D721Med (cell line): ENCODE measurements around the gene COL20A1.

Source experiments
- DNase-seq: peaks from one replicate; pipeline ENCODE4 v3.0.0; 2011; ENCODE audit warnings: low spot score; ENCODE audit not compliant: insufficient read length
- FAIRE-seq: peaks from 2 replicates; lab custom pipeline; 2011; peaks lifted over from hg19 to GRCh38; lab: Jason Lieb, UNC
- TF ChIP-seq, protein P1 (sequence below): IDR thresholded peaks from 2 replicates; pipeline ENCODE4 v1.5.1; 2012; ENCODE audit warnings: mild to moderate bottlenecking, control low read depth; ENCODE audit not compliant: insufficient read depth; ENCODE audit errors: missing control alignments

The COL20A1 gene

DNA sequence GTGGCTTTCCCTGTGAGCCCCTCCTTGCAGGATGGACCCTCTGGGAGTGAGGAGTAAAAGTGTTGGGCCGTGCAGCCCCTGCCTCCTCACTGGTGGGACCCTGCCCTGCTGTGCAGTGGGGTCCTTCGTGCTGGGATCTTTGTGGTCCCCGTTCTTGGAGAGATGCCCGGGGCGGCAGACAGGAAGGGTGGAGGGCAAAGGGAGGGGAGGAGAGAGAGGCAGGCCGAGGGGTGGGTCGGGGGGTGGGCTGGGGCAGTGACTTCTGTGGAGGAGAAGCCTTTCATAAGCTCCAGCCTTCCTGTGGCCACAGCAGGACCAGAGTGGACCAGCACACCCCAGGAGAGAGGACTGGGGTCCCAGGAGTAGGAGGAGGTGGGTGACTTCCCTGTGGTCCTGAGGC, at the start of gene COL20A1:
COL20A1 (plus strand) TSS at position 283 of the 400 bp plus-strand sequence. CDS start 1,922 bp downstream, outside the sequence.
- TF ChIP-seq, protein P1, sequence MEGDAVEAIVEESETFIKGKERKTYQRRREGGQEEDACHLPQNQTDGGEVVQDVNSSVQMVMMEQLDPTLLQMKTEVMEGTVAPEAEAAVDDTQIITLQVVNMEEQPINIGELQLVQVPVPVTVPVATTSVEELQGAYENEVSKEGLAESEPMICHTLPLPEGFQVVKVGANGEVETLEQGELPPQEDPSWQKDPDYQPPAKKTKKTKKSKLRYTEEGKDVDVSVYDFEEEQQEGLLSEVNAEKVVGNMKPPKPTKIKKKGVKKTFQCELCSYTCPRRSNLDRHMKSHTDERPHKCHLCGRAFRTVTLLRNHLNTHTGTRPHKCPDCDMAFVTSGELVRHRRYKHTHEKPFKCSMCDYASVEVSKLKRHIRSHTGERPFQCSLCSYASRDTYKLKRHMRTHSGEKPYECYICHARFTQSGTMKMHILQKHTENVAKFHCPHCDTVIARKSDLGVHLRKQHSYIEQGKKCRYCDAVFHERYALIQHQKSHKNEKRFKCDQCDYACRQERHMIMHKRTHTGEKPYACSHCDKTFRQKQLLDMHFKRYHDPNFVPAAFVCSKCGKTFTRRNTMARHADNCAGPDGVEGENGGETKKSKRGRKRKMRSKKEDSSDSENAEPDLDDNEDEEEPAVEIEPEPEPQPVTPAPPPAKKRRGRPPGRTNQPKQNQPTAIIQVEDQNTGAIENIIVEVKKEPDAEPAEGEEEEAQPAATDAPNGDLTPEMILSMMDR: no peak
- FAIRE-seq: no peak
- no peak for DNase-seq

GRCh38 chr20:63243604-63244247, 49.3 kb upstream of the COL20A1 start:
- no peak for DNase-seq
- no peak for FAIRE-seq
- TF ChIP-seq, protein P1: no peak

DNA sequence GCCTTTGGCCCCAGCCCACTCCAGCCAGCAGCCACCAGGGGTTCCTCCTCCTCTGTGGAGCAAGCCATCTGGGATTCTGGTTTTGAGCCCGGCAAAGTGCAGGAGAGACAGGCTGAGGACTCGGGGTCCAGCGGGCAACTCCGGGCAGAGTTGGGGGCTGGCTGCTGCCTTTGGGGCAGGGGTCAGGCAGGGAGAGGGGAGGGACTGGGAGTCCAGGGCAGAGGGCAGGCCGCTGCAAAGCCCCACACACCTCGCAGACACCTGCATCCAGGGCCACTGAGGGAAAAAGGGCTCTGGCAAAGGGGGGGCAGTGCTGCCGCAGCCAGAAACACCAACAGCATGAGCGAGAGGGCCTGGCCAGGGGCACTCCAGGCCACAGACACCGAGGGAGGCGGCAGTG, 48.5 kb upstream of the COL20A1 start:
- no peak for DNase-seq
- TF ChIP-seq, protein P1: no peak
- FAIRE-seq: no peak

DNA sequence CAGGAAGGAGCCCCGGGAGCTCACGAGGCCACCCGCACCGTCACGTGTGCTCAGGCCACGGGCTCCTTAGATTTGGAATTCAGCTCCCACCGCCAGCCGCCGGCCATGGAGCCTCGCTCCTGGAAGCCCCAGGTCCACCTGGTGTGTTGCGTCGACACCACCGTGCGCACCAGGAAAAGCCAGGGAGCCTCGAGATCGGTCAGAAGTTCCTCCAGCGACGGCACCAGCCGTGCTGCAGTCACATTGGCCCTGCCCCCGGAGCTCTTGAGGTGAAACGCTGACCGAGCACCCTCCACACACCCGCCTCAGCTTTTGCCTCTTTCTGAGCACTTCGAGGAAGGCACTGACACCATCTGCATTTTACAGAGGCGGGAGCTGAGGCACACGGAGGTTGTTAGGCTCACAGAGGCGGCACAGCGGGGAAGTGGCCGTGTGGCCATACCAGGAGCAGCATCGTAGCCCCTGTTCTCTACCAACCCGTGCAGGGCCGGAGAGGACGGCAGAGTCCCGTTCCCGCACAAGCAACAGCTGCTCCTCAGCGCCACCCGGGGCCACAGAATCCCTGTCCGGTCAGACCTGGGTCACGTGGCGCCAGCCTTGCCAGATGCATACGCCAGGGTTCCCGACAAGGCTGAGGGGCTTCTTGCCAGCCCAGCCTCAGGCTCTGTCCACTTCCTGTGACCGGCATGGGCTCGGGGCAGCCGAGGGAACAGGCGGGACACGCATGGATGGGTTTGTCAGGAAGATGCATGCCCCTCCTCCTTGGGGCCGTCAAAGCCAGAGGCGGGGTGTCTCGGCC, 46.3 kb upstream of the COL20A1 start:
- DNase-seq (no peak), FAIRE-seq (no peak)
- TF ChIP-seq, protein P1: no peak

DNA sequence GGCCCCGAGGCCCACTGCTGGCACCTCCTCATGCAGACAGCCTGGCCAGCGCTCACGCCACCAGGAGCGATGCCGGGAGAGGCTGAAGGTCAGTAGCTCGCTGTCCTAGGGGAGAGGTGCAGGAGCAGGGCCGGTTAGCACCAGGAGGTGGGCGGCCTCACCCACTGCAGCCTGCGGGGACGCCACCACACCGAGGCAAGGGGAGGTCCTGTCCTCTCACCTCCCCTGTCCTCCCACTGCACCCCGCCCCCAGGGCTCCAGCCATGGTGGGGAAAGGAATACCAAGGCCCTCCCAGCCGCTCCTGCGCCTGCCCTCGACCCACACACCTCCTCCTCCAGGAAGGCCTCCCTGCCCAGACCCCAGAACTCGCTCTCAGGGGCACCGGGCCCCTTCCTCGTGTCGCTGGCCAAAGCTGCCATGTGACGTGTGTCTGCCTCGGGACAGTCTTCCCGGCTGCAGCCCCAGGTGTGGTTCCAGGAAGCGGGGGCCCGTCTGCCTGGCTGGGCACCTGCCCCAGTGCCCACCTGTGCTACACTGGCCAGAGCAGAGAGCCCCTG, 45.2 kb upstream of the COL20A1 start:
- DNase-seq (no peak), FAIRE-seq (no peak)
- TF ChIP-seq, protein P1: no peak

DNA sequence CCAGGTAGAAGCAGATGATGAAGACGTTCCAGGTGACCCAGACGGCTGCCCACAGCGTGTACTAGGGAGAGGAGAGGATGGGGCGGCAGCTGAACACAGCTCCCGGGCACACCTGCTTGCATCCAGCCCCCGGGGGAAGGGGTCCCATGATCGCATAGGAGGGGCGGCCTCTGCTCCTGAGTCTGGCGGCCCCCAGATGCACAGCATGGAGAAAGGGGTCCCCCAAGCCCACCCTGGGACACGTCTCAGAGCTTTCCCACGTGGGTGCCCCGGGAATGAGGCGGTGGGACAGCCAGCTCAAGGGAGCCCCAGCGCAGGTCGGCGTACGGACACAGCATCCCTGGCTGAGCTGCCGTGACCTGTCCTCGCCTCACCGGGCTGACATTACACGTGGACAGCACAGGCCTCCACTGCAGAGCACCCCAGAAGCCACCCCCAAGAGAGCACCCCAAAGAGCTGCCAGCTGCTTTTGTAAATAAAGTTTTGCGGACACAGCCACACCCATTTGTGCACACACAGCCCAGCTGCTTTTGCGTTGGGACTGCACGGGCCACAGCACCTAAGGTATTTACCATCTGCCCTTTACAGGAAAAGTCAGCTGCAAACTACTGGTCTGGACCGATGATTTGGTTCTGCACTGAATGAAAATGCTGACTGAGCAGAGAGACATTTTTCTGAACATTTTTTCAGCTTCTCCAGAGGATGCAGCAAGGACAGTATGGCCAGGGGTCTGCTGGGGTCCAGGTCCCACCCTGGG, 44.0 kb upstream of the COL20A1 start:
- DNase-seq (no peak), FAIRE-seq (no peak)
- TF ChIP-seq, protein P1: no peak
